Right lobe of liver (tissue), 6 donors: ENCODE measurements around the gene THRAP3. TPM values are rescaled to one million over a fixed set of nuclear protein-coding genes. Genes with fewer than 3 reads are reported as not detected.
A peak's percentile ranks its signal among the peaks of the same experiment; 100 is the strongest.

Experiments used
- ATAC-seq, 4 donors: fragments of 200-7000 bp; cut with Tn5 transposase; one replicate each; pipeline ENCODE4 v1.9.1; 2020; ENCODE audit warnings: mild to moderate bottlenecking in 4 of 4, moderate library complexity in 4 of 4
- DNase-seq, 3 donors: peaks; one replicate each; pipeline ENCODE4 v3.0.0-alpha.2; 2020
- H3K27ac ChIP-seq, 3 donors: fragments of 200-600 bp; one replicate each; pipeline ENCODE4 v1.8.0; 2022
- H3K27me3 ChIP-seq, 2 donors: fragments of 200-600 bp; one replicate each; pipeline ENCODE4 v1.8.0; 2022
- H3K36me3 ChIP-seq, 4 donors: fragments of 200-600 bp; sonication (generic) in 1 of 4; one replicate each; pipeline versions ENCODE4 v1.5.1 to v1.8.0; 2017 to 2022; ENCODE audit warnings: control low read depth in 1 of 4
- H3K4me1 ChIP-seq, 4 donors: fragments of 200-600 bp; sonication (generic) in 1 of 4; one replicate each; pipeline versions ENCODE4 v1.5.1 to v1.8.0; 2017 to 2022; ENCODE audit warnings: control low read depth in 1 of 4
- H3K4me3 ChIP-seq, 3 donors: fragments of 200-600 bp; one replicate each; pipeline ENCODE4 v1.8.0; 2022
- H3K9me3 ChIP-seq, 4 donors: fragments of 200-600 bp; sonication (generic) in 1 of 4; one replicate each; pipeline versions ENCODE4 v1.5.1 to v1.8.0; 2017 to 2022; ENCODE audit warnings: control low read depth in 1 of 4
- POLR2A ChIP-seq: fragments of 450-650 bp; IDR thresholded peaks from one replicate; pipeline ENCODE4 v1.6.1; 2017; ENCODE audit warnings: antibody characterized with exemption, mild to moderate bottlenecking
- WGBS: methylation state at CpG from one replicate; pipeline ENCODE4 v1.1.6; 2018; ENCODE audit warnings: low coverage, low lambda C conversion rate; ENCODE audit not compliant: insufficient coverage; ENCODE audit errors: missing lambda C conversion rate; 5-methylcytosine and 5-hydroxymethylcytosine counted together
- intact Hi-C, 2 donors: fragments of 100-400 bp; cut with DNase I; formaldehyde crosslinking; loops; one replicate each; pipeline versions ENCODE4 v1.11.2 to v1.14.1; 2022
- total RNA-seq, 6 experiments: library from RNA; depleted of rRNA in 2 of 6; stranded (reverse); fragments of >200 nt in 2 of 6; fragmentation: NEBNext Ultra II Directional in 3 of 6; extraction: Animal tissue kit (Norgen Biotek cat#: 25700) in 3 of 6; gene quantifications; one replicate each; pipeline versions ENCODE4 v1.1.0 to v1.2.4, GENCODE V29; 2016 to 2023
- TF ChIP-seq, protein P1 (sequence below), 4 donors: fragments of 200-600 bp in 3 of 4; fragments of 450-650 bp in 1 of 4; IDR thresholded peaks; one replicate each; pipeline versions ENCODE4 v1.5.1 to v1.8.0; 2016 to 2022; ENCODE audit warnings: antibody characterized with exemption in 4 of 4, mild to moderate bottlenecking in 2 of 4
- donor health status: DM: no; HTN: yes; CAD: no.
- donor health status: DM: no; HTN: no; CAD: no.
- donor health status: DM: no; HTN: no; CAD: no.
- donor health status: DM: no; HTN: yes; CAD: no.
- donor health status: DM: no; HTN: yes; CAD: no.

Gene THRAP3
- total RNA-seq, 6 experiments from 2014 or later, result 33.7 to 53.6 (median 40.7) TPM

DNA sequence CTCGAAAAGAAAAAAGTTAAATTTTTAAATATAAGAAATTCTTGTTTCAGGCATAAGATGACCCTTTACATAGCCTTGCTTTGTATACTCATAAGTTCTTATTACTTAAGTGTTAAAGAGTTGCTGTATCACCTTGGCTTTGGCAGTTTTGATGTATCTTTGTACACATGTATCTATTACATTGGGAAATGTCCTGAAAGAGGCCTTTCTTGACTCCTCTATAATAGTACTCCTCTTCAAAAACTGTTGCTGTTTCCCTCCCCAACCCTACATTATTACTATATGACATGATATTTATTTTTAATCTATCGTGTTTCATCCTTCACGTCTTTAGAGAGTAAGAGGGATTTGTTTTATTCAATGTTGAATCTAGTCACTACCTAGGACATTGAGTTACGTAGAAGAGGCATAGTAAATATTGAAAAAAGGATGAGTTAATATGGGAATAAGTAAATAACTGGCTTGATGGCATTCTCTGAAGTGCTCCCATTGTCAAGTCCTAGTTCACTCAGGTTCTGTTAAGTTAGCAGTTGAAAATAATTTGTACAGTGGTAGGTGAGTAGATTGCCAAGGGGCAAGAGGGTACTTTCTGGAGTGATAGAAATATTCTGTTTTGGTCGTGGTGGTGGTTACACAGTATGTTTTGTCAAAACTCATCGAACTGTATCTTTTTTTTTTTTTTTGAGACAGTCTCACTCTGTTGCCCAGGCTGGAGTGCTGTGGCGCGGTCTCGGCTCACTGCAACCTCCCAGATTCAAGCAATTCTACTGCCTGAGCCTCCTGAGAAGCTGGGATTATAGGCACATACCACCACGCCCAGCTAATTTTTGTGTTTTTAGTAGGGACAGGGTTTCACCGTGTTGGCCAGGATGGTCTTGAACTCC, 8.2 kb downstream of the THRAP3 start:
- DNase-seq (no peak), ATAC-seq (peak; percentile 53 to 76 (median 59))
- Histone ChIP-seq H3K27me3 (no peaks in the 10 kb centered on the region), H3K4me1 (peaks cover 0 to 33% (median 3%) of the 10 kb centered on the region in 4 donors), H3K36me3 (peaks cover 0 to 26% (median 6%) of the 10 kb centered on the region in 4 donors), H3K4me3 (no peak overlapping the region), H3K27ac (peak overlapping the region in 2 of 3 donors; percentile 8 to 25), H3K9me3 (no peaks in the 10 kb centered on the region)
- intact Hi-C loops, result loop anchor here (10.0 kb wide), 1 partner anchor 52 kb away; no protein-coding TSS in a partner anchor
- WGBS, result 49% methylated on average over 7 of the region's 11 CpGs
- TF ChIP-seq, protein P1, sequence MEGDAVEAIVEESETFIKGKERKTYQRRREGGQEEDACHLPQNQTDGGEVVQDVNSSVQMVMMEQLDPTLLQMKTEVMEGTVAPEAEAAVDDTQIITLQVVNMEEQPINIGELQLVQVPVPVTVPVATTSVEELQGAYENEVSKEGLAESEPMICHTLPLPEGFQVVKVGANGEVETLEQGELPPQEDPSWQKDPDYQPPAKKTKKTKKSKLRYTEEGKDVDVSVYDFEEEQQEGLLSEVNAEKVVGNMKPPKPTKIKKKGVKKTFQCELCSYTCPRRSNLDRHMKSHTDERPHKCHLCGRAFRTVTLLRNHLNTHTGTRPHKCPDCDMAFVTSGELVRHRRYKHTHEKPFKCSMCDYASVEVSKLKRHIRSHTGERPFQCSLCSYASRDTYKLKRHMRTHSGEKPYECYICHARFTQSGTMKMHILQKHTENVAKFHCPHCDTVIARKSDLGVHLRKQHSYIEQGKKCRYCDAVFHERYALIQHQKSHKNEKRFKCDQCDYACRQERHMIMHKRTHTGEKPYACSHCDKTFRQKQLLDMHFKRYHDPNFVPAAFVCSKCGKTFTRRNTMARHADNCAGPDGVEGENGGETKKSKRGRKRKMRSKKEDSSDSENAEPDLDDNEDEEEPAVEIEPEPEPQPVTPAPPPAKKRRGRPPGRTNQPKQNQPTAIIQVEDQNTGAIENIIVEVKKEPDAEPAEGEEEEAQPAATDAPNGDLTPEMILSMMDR (IDR thresholded peaks at IDR 0.05), result no peak
- no peak for TF ChIP-seq POLR2A

DNA sequence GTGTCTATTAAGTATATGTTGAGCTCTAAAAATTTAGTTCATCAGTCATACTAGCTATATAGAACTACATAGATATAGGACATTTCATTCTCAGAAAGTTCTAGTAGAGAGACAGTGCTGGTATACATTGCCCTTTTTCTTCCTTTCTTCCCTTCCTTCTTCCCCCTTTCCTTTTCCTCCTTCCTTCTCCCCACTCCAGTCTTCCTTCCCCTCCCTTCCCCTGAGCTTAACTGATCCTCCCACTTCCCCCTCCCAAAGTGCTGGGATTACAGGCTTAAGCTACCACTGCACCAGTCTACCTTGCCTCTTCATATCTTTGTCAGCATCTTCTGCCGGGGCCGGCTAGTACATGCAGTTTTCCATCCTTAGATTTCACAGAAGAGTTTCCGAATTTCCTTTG, 12.1 kb downstream of the THRAP3 start:
- peaks cover 0 to 16% (median 3%) of the 10 kb centered on the region in 4 donors for H3K36me3 ChIP-seq
- no peaks in the 10 kb centered on the region for H3K27me3 ChIP-seq
- WGBS, result 45% methylated on average over 3 of the region's 3 CpGs
- intact Hi-C loops, result loop anchor here (10.0 kb wide), 1 partner anchor 48 kb away; no protein-coding TSS in a partner anchor
- H3K9me3 ChIP-seq, result no peaks in the 10 kb centered on the region
- no peak overlapping the region for H3K27ac ChIP-seq
- TF ChIP-seq, protein P1 (IDR thresholded peaks at IDR 0.05), result no peak
- TF ChIP-seq POLR2A, result no peak
- ATAC-seq (no peak), DNase-seq (no peak)
- H3K4me1 ChIP-seq, result peaks cover 0 to 37% (median 11%) of the 10 kb centered on the region in 4 donors
- H3K4me3 ChIP-seq, result no peak overlapping the region

- intact Hi-C loops, result loop anchor here (10.0 kb wide), 1 partner anchor 46 kb away; no protein-coding TSS in a partner anchor
- DNase-seq, result no peak
- 90% methylated on average over 2 of the region's 2 CpGs for WGBS
Observed at GRCh38 chr1:36238433-36238832, 14.2 kb downstream of the THRAP3 start.

GRCh38 chr1:36239941-36240637, 15.8 kb downstream of the THRAP3 start:
- Histone ChIP-seq H3K36me3 (peaks cover 0 to 13% (median 0%) of the 10 kb centered on the region in 4 donors), H3K27ac (peak overlapping the region in 1 of 3 donors; percentile 42), H3K4me1 (peaks cover 0 to 42% (median 15%) of the 10 kb centered on the region in 4 donors), H3K9me3 (no peaks in the 10 kb centered on the region), H3K4me3 (no peak overlapping the region), H3K27me3 (no peaks in the 10 kb centered on the region)
- TF ChIP-seq POLR2A, result no peak
- TF ChIP-seq, protein P1 (IDR thresholded peaks at IDR 0.05), result no peak
- ATAC-seq (peak; percentile 64 to 88 (median 80)), DNase-seq (peak in 2 of 3 donors; percentile 66 to 75)
- intact Hi-C loops, result loop anchor here (10.0 kb wide), 1 partner anchor 45 kb away; no protein-coding TSS in a partner anchor
- WGBS, result 18% methylated on average over 4 of the region's 4 CpGs

More at GRCh38 chr1:36238433-36238832, 14.2 kb downstream of the THRAP3 start:
- Histone ChIP-seq H3K27ac (no peak overlapping the region), H3K36me3 (peaks cover 0 to 18% (median 1%) of the 10 kb centered on the region in 4 donors), H3K4me3 (no peak overlapping the region), H3K27me3 (no peaks in the 10 kb centered on the region), H3K4me1 (peaks cover 0 to 29% (median 15%) of the 10 kb centered on the region in 4 donors), H3K9me3 (no peaks in the 10 kb centered on the region)
- no peak for ATAC-seq
- TF ChIP-seq POLR2A, result no peak
- TF ChIP-seq, protein P1 (IDR thresholded peaks at IDR 0.05), result no peak
